NT2/D1 (cell line): Measurements from ENCODE around the gene RFXAP.

Experiments used
- DNase-seq: peaks from one replicate; pipeline ENCODE4 v3.0.0-alpha.2; 2011; ENCODE audit warnings: low read depth, low spot score
- H3K27me3 ChIP-seq: 2 replicates; pipeline ENCODE4 v1.6.0; 2011; ENCODE audit warnings: mild to moderate bottlenecking; ENCODE audit not compliant: insufficient read length, insufficient read depth
- H3K36me3 ChIP-seq: 2 replicates; pipeline ENCODE4 v1.6.1; 2011; ENCODE audit warnings: mild to moderate bottlenecking, low read length, mixed read lengths; ENCODE audit not compliant: insufficient read depth, insufficient read length
- H3K4me1 ChIP-seq: 2 replicates; pipeline ENCODE4 v1.5.1; 2011; ENCODE audit not compliant: insufficient read depth, insufficient read length
- H3K4me3 ChIP-seq: 2 replicates; pipeline ENCODE4 v1.5.1; 2011; ENCODE audit warnings: low read depth; ENCODE audit not compliant: insufficient read length
- H3K9ac ChIP-seq: 2 replicates; pipeline ENCODE4 v1.6.0; 2011; ENCODE audit warnings: low read depth; ENCODE audit not compliant: insufficient read length
- H3K9me3 ChIP-seq: 2 replicates; pipeline ENCODE4 v1.5.1; 2011; ENCODE audit warnings: mild to moderate bottlenecking, low read length; ENCODE audit not compliant: insufficient read depth
- SUZ12 ChIP-seq: IDR thresholded peaks from 2 replicates; pipeline ENCODE4 v1.6.1; 2011; ENCODE audit not compliant: insufficient read length, insufficient read depth; ENCODE audit errors: extremely low read depth
- YY1 ChIP-seq: IDR thresholded peaks from 2 replicates; pipeline ENCODE4 v1.6.1; 2011; ENCODE audit not compliant: insufficient read length, insufficient read depth
- ZNF274 ChIP-seq: IDR thresholded peaks from 2 replicates; pipeline ENCODE4 v1.6.1; 2011; ENCODE audit warnings: mild to moderate bottlenecking, low read depth, low read length

Gene RFXAP

GRCh38 chr13:36839981-36840380 lies 21.0 kb downstream of the RFXAP start:
- no peaks in the 10 kb centered on the region for H3K36me3 ChIP-seq
- H3K9me3 ChIP-seq: no peaks in the 10 kb centered on the region
- H3K4me3 ChIP-seq: no peak overlapping the region
- TF ChIP-seq YY1 (no peak), SUZ12 (no peak), ZNF274 (no peak)
- H3K27me3 ChIP-seq: no peaks in the 10 kb centered on the region
- no peaks in the 10 kb centered on the region for H3K4me1 ChIP-seq
- DNase-seq: no peak
- no peak overlapping the region for H3K9ac ChIP-seq

GRCh38 chr13:36840718-36841250 lies 21.8 kb downstream of the RFXAP start:
- Histone ChIP-seq H3K27me3 (no peaks in the 10 kb centered on the region), H3K9me3 (no peaks in the 10 kb centered on the region), H3K4me3 (no peak overlapping the region), H3K36me3 (no peaks in the 10 kb centered on the region), H3K9ac (no peak overlapping the region), H3K4me1 (no peaks in the 10 kb centered on the region)
- DNase-seq: no peak
- TF ChIP-seq ZNF274 (no peak), YY1 (no peak), SUZ12 (no peak)

- no peak for DNase-seq
- Histone ChIP-seq H3K9ac (no peak overlapping the region), H3K36me3 (no peaks in the 10 kb centered on the region), H3K4me1 (no peaks in the 10 kb centered on the region), H3K27me3 (no peaks in the 10 kb centered on the region), H3K4me3 (no peak overlapping the region), H3K9me3 (no peaks in the 10 kb centered on the region)
- TF ChIP-seq YY1 (no peak), SUZ12 (no peak), ZNF274 (no peak)
Measured at GRCh38 chr13:36841391-36841790, 22.4 kb downstream of the RFXAP start.

- no peaks in the 10 kb centered on the region for H3K9me3 ChIP-seq
- no peak for TF ChIP-seq ZNF274
- no peak for TF ChIP-seq SUZ12
- TF ChIP-seq YY1: no peak
- H3K4me1 ChIP-seq: no peaks in the 10 kb centered on the region
- H3K9ac ChIP-seq: no peak overlapping the region
- no peak overlapping the region for H3K4me3 ChIP-seq
- DNase-seq: no peak
- H3K27me3 ChIP-seq: no peaks in the 10 kb centered on the region
- H3K36me3 ChIP-seq: no peaks in the 10 kb centered on the region
Measured at GRCh38 chr13:36847606-36848005, 28.6 kb downstream of the RFXAP start.

GRCh38 chr13:36848199-36848982 lies 29.4 kb downstream of the RFXAP start:
- H3K4me1 ChIP-seq: no peaks in the 10 kb centered on the region
- no peak for DNase-seq
- TF ChIP-seq SUZ12 (no peak), YY1 (no peak), ZNF274 (no peak)
- H3K4me3 ChIP-seq: no peak overlapping the region
- H3K9me3 ChIP-seq: no peaks in the 10 kb centered on the region
- no peaks in the 10 kb centered on the region for H3K27me3 ChIP-seq
- H3K9ac ChIP-seq: no peak overlapping the region
- no peaks in the 10 kb centered on the region for H3K36me3 ChIP-seq

GRCh38 chr13:36850790-36851438 lies 31.9 kb downstream of the RFXAP start:
- TF ChIP-seq ZNF274 (no peak), YY1 (no peak), SUZ12 (no peak)
- Histone ChIP-seq H3K36me3 (no peaks in the 10 kb centered on the region), H3K4me1 (no peaks in the 10 kb centered on the region), H3K9ac (no peak overlapping the region), H3K9me3 (no peaks in the 10 kb centered on the region), H3K27me3 (no peaks in the 10 kb centered on the region), H3K4me3 (no peak overlapping the region)
- no peak for DNase-seq

GRCh38 chr13:36857253-36857652 lies 38.2 kb downstream of the RFXAP start:
- H3K9me3 ChIP-seq: no peaks in the 10 kb centered on the region
- H3K27me3 ChIP-seq: no peaks in the 10 kb centered on the region
- H3K36me3 ChIP-seq: no peaks in the 10 kb centered on the region
- no peak overlapping the region for H3K4me3 ChIP-seq
- DNase-seq: no peak
- no peak overlapping the region for H3K9ac ChIP-seq
- peaks cover 2% of the 10 kb centered on the region for H3K4me1 ChIP-seq
- TF ChIP-seq YY1: no peak
- TF ChIP-seq SUZ12: no peak
- no peak for TF ChIP-seq ZNF274
